HCT116 (cell line): ENCODE data around the gene ADK. TPM values are rescaled to one million over a fixed set of nuclear protein-coding genes. Genes with fewer than 3 reads are reported as not detected.

Experiments used
- ATAC-seq: fragments of 200-7000 bp; cut with Tn5 transposase; 2 replicates; pipeline ENCODE4 v1.9.1; 2020; ENCODE audit warnings: mild to moderate bottlenecking, moderate library complexity
- BruUV-seq: library from RNA; stranded (reverse); fragments of 400-500 nt; replicated peaks from 2 replicates; lab custom pipeline; 2021; lab: Mats Ljungman, UMichigan
- CTCF ChIA-PET: fragments of 300-600 bp; sonication (Branson Sonifier 250); formaldehyde crosslinking; loops from one replicate; lab custom pipeline; 2021; ENCODE audit warnings: antibody characterized with exemption; lab: Charles Lee
- POLR2A ChIA-PET: fragments of 300-600, 350-600 bp; sonication (Branson Sonifier 250); formaldehyde crosslinking; loops from one replicate; lab custom pipeline; 2021; ENCODE audit warnings: antibody characterized with exemption; lab: Charles Lee
- RAD21 ChIA-PET, 2 experiments: fragments of 300-600 bp; sonication (Branson Sonifier 250); formaldehyde crosslinking; loops; one replicate each; lab custom pipeline; 2023; ENCODE audit warnings: low total read pairs in 2 of 2; ENCODE audit not compliant: uncharacterized antibody in 2 of 2, unreplicated experiment in 2 of 2, low non-redundant PET in 1 of 2; lab: Charles Lee
- DNase-seq: peaks from one replicate; pipeline ENCODE4 v3.0.0-alpha.2; 2010; ENCODE audit warnings: low read depth, low spot score
- H2AFZ ChIP-seq: fragments of 200-600 bp; shearing (Covaris generic), sonication (generic); 2 replicates; pipeline ENCODE4 v1.6.1; 2017; ENCODE audit warnings: low read depth, mixed run types, mixed read lengths, antibody characterized with exemption, low read length; ENCODE audit not compliant: poor library complexity, severe bottlenecking
- H3K27ac ChIP-seq: 2 replicates; pipeline ENCODE4 v1.5.1; 2012; ENCODE audit warnings: low read depth, low read length
- H3K27me3 ChIP-seq: fragments of 200-600 bp; sonication (generic); 2 replicates; pipeline ENCODE4 v1.6.1; 2016; ENCODE audit warnings: mixed run types, low read length, mixed read lengths; ENCODE audit not compliant: insufficient read depth
- H3K36me3 ChIP-seq, 2 experiments: fragments of 200-500 bp in 1 of 2; fragments of 200-600 bp in 1 of 2; sonication (Bioruptor generic) in 1 of 2; sonication (generic) in 1 of 2; 2 replicates each; pipeline versions ENCODE4 v1.5.1 to v1.6.1; 2014 to 2016; ENCODE audit warnings: low read length in 2 of 2, inconsistent platforms in 1 of 2, mixed read lengths in 1 of 2, mixed run types in 1 of 2; ENCODE audit not compliant: insufficient read depth in 2 of 2, control insufficient read depth in 1 of 2
- H3K4me1 ChIP-seq, 2 experiments: fragments of 200-600 bp in 1 of 2; sonication (generic) in 1 of 2; 2 replicates each; pipeline versions ENCODE4 v1.5.1 to v1.6.1; 2012 to 2017; ENCODE audit warnings: low read length in 2 of 2, inconsistent platforms in 1 of 2, mild to moderate bottlenecking in 1 of 2, mixed read lengths in 1 of 2, mixed run types in 1 of 2, moderate library complexity in 1 of 2; ENCODE audit not compliant: insufficient read depth in 2 of 2, control insufficient read depth in 1 of 2
- H3K4me2 ChIP-seq: fragments of 200-600 bp; sonication (generic); 2 replicates; pipeline ENCODE4 v1.6.1; 2017; ENCODE audit warnings: mixed run types, low read length, mixed read lengths
- H3K4me3 ChIP-seq, 2 experiments: fragments of 200-600 bp in 1 of 2; sonication (generic) in 1 of 2; replicated peaks in 1 of 2; 2 replicates each; pipeline ENCODE4 v1.5.1; 2011 to 2016; ENCODE audit warnings: low read length in 2 of 2, control low read depth in 1 of 2, low read depth in 1 of 2, mild to moderate bottlenecking in 1 of 2, mixed read lengths in 1 of 2, mixed run types in 1 of 2
- H3K79me2 ChIP-seq: fragments of 200-600 bp; sonication (generic); 2 replicates; pipeline ENCODE4 v1.6.1; 2017; ENCODE audit warnings: mild to moderate bottlenecking, mixed run types, low read length, moderate library complexity, mixed read lengths; ENCODE audit not compliant: insufficient read depth
- H3K9ac ChIP-seq: fragments of 200-600 bp; sonication (generic); 2 replicates; pipeline ENCODE4 v1.6.1; 2016; ENCODE audit warnings: low read length, mixed read lengths
- H3K9me2 ChIP-seq: fragments of 200-600 bp; sonication (generic), shearing (Covaris generic); 2 replicates; pipeline ENCODE4 v1.6.1; 2017; ENCODE audit warnings: mixed run types, mild to moderate bottlenecking, moderate library complexity; ENCODE audit not compliant: insufficient read depth
- H3K9me3 ChIP-seq, 2 experiments: fragments of 200-500 bp in 1 of 2; fragments of 200-600 bp in 1 of 2; sonication (Bioruptor generic) in 1 of 2; sonication (generic) in 1 of 2; 2 replicates each; pipeline ENCODE4 v1.6.1; 2014 to 2017; ENCODE audit warnings: low read length in 2 of 2, mixed read lengths in 2 of 2, inconsistent platforms in 1 of 2, low read depth in 1 of 2, mild to moderate bottlenecking in 1 of 2, mixed run types in 1 of 2, moderate library complexity in 1 of 2; ENCODE audit not compliant: control insufficient read depth in 1 of 2, insufficient read depth in 1 of 2
- H4K20me1 ChIP-seq: fragments of 200-600 bp; sonication (generic), shearing (Covaris generic); 2 replicates; pipeline ENCODE4 v1.6.1; 2017; ENCODE audit warnings: mixed run types, mild to moderate bottlenecking, moderate library complexity; ENCODE audit not compliant: insufficient read depth
- CBX3 ChIP-seq: IDR thresholded peaks from 2 replicates; pipeline ENCODE4 v1.6.1; 2012; ENCODE audit warnings: low read depth
- CEBPB ChIP-seq: IDR thresholded peaks from 2 replicates; pipeline ENCODE4 v1.6.1; 2012; ENCODE audit warnings: low read depth
- EGR1 ChIP-seq: IDR thresholded peaks from 2 replicates; pipeline ENCODE4 v1.6.1; 2012; ENCODE audit warnings: low read depth
- ELF1 ChIP-seq: IDR thresholded peaks from 2 replicates; pipeline ENCODE4 v1.6.1; 2012; ENCODE audit warnings: low read depth, borderline replicate concordance
- EZH2phosphoT487 ChIP-seq: fragments of 200-600 bp; IDR thresholded peaks from 2 replicates; pipeline ENCODE4 v1.6.1; 2018; ENCODE audit warnings: antibody characterized with exemption, borderline replicate concordance
- JUND ChIP-seq: IDR thresholded peaks from 2 replicates; pipeline ENCODE4 v1.6.1; 2012
- POLR2A ChIP-seq: IDR thresholded peaks from 2 replicates; pipeline ENCODE4 v1.7.0; 2011; ENCODE audit warnings: borderline replicate concordance; ENCODE audit not compliant: insufficient read depth, insufficient read length; ENCODE audit errors: extremely low read depth
- POLR2AphosphoS5 ChIP-seq: IDR thresholded peaks from 2 replicates; pipeline ENCODE4 v1.6.1; 2011; ENCODE audit warnings: mild to moderate bottlenecking, low read depth, low read length, moderate library complexity
- SP1 ChIP-seq: IDR thresholded peaks from 2 replicates; pipeline ENCODE4 v1.6.1; 2012; ENCODE audit warnings: low read depth
- SRF ChIP-seq: IDR thresholded peaks from 2 replicates; pipeline ENCODE4 v1.6.1; 2012; ENCODE audit warnings: low read depth
- TCF7L2 ChIP-seq: IDR thresholded peaks from 2 replicates; pipeline ENCODE4 v1.7.0; 2011; ENCODE audit warnings: borderline replicate concordance, inconsistent platforms; ENCODE audit not compliant: insufficient read depth, insufficient read length; ENCODE audit errors: extremely low read depth
- YY1 ChIP-seq: IDR thresholded peaks from 2 replicates; pipeline ENCODE4 v1.6.1; 2011; ENCODE audit warnings: low read length, low read depth, moderate library complexity, mild to moderate bottlenecking; ENCODE audit not compliant: insufficient replicate concordance; ENCODE audit errors: extremely low read depth
- ZNF274 ChIP-seq: fragments of 200-500 bp; sonication (Bioruptor generic); IDR thresholded peaks from 2 replicates; pipeline ENCODE4 v1.6.1; 2014; ENCODE audit warnings: mild to moderate bottlenecking, low read depth, low read length, inconsistent platforms
- intact Hi-C: fragments of 100-400 bp; cut with micrococcal nuclease; formaldehyde crosslinking; loops from 2 replicates; pipeline ENCODE4 v1.10.0; 2022
- total RNA-seq: library from RNA; stranded (reverse); gene quantifications from one replicate; pipeline ENCODE4 v1.2.1, GENCODE V29; 2021; ENCODE audit not compliant: unreplicated experiment
- TF ChIP-seq, protein P1 (sequence below): IDR thresholded peaks from 2 replicates; pipeline ENCODE4 v1.6.1; 2012
- TF ChIP-seq, protein P2 (sequence below): IDR thresholded peaks from 2 replicates; pipeline ENCODE4 v1.6.1; 2011; ENCODE audit warnings: mild to moderate bottlenecking, low read length, moderate library complexity; ENCODE audit not compliant: insufficient replicate concordance; ENCODE audit errors: extremely low read depth
- TF ChIP-seq, protein P3 (sequence below): IDR thresholded peaks from 2 replicates; pipeline ENCODE4 v1.6.1; 2012

ADK gene
- total RNA-seq, 1 experiment from 2014 or later, result 55.0 TPM

DNA sequence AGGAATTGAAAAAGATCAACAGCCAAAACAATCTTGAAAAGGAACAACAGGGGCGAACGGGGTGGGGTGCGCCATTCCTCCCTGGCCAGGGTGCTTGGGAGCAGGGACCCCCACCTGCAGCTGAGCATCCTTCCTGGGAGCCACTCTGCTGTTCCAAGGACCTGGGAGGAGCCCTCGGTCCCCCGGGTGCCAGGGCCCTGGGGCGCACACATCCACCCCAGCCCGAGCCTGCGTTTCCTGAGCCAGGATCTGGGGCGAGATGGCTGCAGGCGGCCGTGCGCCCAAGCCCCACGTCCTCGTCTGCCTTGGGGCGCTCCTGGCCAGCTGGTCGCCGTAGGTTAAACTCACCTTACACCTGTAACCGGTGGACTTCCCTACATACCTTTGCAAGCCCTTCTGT, 11.0 kb upstream of the ADK start:
- Histone ChIP-seq H3K27ac (no peak overlapping the region), H2AFZ (no peak overlapping the region), H3K4me3 (no peak overlapping the region), H3K9me2 (no peaks in the 10 kb centered on the region), H3K4me2 (no peak overlapping the region), H3K36me3 (peaks cover 23 to 29% of the 10 kb centered on the region in 2 experiments), H3K4me1 (peaks cover under 1 to 3% of the 10 kb centered on the region in 2 experiments; a peak in 3 of 4 replicates), H3K9me3 (no peaks in the 10 kb centered on the region), H3K79me2 (peaks cover 46% of the 10 kb centered on the region), H3K9ac (no peak overlapping the region), H4K20me1 (no peaks in the 10 kb centered on the region), H3K27me3 (no peaks in the 10 kb centered on the region)
- POLR2A ChIA-PET, result no interaction called here
- ATAC-seq (no peak), DNase-seq (no peak)
- intact Hi-C loops, result no loop called here
- BruUV-seq, result no TSS peak
- RAD21 ChIA-PET, result no interaction called here
- CTCF ChIA-PET, result no interaction called here
- TF ChIP-seq EZH2phosphoT487, result no peak
- TF ChIP-seq TCF7L2, result no peak
- TF ChIP-seq, protein P1, sequence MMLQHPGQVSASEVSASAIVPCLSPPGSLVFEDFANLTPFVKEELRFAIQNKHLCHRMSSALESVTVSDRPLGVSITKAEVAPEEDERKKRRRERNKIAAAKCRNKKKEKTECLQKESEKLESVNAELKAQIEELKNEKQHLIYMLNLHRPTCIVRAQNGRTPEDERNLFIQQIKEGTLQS, result no peak
- no peak for TF ChIP-seq JUND
- TF ChIP-seq, protein P2, sequence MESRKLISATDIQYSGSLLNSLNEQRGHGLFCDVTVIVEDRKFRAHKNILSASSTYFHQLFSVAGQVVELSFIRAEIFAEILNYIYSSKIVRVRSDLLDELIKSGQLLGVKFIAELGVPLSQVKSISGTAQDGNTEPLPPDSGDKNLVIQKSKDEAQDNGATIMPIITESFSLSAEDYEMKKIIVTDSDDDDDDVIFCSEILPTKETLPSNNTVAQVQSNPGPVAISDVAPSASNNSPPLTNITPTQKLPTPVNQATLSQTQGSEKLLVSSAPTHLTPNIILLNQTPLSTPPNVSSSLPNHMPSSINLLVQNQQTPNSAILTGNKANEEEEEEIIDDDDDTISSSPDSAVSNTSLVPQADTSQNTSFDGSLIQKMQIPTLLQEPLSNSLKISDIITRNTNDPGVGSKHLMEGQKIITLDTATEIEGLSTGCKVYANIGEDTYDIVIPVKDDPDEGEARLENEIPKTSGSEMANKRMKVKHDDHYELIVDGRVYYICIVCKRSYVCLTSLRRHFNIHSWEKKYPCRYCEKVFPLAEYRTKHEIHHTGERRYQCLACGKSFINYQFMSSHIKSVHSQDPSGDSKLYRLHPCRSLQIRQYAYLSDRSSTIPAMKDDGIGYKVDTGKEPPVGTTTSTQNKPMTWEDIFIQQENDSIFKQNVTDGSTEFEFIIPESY, result no peak
- TF ChIP-seq EGR1, result no peak
- TF ChIP-seq CBX3, result no peak

DNA sequence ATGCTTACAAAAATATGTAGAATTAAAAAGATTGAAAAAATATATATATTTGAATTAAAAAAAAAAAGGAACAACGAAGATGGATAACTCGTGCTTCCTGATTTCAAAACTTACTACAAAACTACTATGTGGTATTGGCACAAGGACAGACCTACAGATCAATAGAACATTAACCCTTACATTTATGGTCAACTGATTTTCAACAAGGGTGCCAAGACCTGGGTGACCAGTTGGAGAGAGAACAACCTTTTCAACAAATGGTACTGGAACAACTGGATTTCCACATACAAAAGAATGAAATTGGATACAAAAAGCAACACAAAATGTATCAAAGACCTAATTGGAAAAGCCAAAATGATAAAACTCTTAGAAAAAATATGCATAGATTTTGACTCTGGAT, 10.5 kb upstream of the ADK start:
- Histone ChIP-seq H2AFZ (no peak overlapping the region), H3K9me2 (no peaks in the 10 kb centered on the region), H3K4me2 (no peak overlapping the region), H3K9ac (no peak overlapping the region), H3K27me3 (no peaks in the 10 kb centered on the region), H3K79me2 (peaks cover 52% of the 10 kb centered on the region), H3K36me3 (peaks cover 17 to 28% of the 10 kb centered on the region in 2 experiments), H4K20me1 (no peaks in the 10 kb centered on the region), H3K4me1 (peaks cover 6 to 9% of the 10 kb centered on the region in 2 experiments), H3K4me3 (no peak overlapping the region), H3K27ac (no peak overlapping the region), H3K9me3 (no peaks in the 10 kb centered on the region)
- ChIA-PET POLR2A (no interaction called here), RAD21 (no interaction called here), CTCF (no interaction called here)
- ATAC-seq (no peak), DNase-seq (no peak)
- no TSS peak for BruUV-seq
- TF ChIP-seq POLR2AphosphoS5, result no peak
- TF ChIP-seq, protein P2, result no peak
- TF ChIP-seq YY1, result no peak
- TF ChIP-seq, protein P3, sequence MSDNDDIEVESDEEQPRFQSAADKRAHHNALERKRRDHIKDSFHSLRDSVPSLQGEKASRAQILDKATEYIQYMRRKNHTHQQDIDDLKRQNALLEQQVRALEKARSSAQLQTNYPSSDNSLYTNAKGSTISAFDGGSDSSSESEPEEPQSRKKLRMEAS, result no peak
- TF ChIP-seq CBX3, result no peak
- no peak for TF ChIP-seq SP1
- TF ChIP-seq ZNF274, result no peak
- TF ChIP-seq, protein P1, result no peak
- TF ChIP-seq JUND, result no peak
- TF ChIP-seq SRF, result no peak
- no peak for TF ChIP-seq POLR2A
- no peak for TF ChIP-seq CEBPB
- TF ChIP-seq ELF1, result no peak
- intact Hi-C loops, result no loop called here
